WTC11 (cell line): ENCODE results near the gene PDE6G.

Experiments
- CTCF ChIP-seq: fragments of 200-600 bp; IDR thresholded peaks from 2 replicates; pipeline ENCODE4 v1.8.0; 2022; ENCODE audit warnings: antibody characterized with exemption
- GTF2I ChIP-seq: fragments of 250-450 bp; sonication (Bioruptor Pico); conservative IDR thresholded peaks from 2 replicates; pipeline ENCODE4 v1.4.0; 2021; ENCODE audit warnings: mild to moderate bottlenecking
- IRF1 ChIP-seq: sonication (generic); formaldehyde crosslinking; IDR thresholded peaks from 2 replicates; pipeline ENCODE4 v1.8.0; 2023; ENCODE audit warnings: missing genetic modification reagents
- NFYB ChIP-seq: sonication (generic); formaldehyde crosslinking; conservative IDR thresholded peaks from 2 replicates; pipeline ENCODE4 v1.8.0; 2022; ENCODE audit warnings: low read depth, missing genetic modification reagents
- SMAD4 ChIP-seq: sonication (generic); formaldehyde crosslinking; IDR thresholded peaks from 2 replicates; pipeline ENCODE4 v1.8.0; 2022; ENCODE audit warnings: mild to moderate bottlenecking, missing genetic modification reagents
- USF1 ChIP-seq: sonication (generic); formaldehyde crosslinking; IDR thresholded peaks from 2 replicates; pipeline ENCODE4 v1.8.0; 2022; ENCODE audit warnings: mild to moderate bottlenecking, missing genetic modification reagents
- ZBTB21 ChIP-seq: sonication (generic); formaldehyde crosslinking; IDR thresholded peaks from 2 replicates; pipeline ENCODE4 v1.8.1; 2023; ENCODE audit warnings: mild to moderate bottlenecking, missing genetic modification reagents, borderline replicate concordance
- ZNF425 ChIP-seq: fragments of 250-450 bp; sonication (Bioruptor Pico); conservative IDR thresholded peaks from 2 replicates; pipeline ENCODE4 v1.9.0; 2021; ENCODE audit warnings: mild to moderate bottlenecking
- ZSCAN18 ChIP-seq: fragments of 250-450 bp; sonication (Bioruptor Pico); IDR thresholded peaks from 2 replicates; pipeline ENCODE4 v2.1.2; 2022; ENCODE audit warnings: mild to moderate bottlenecking, moderate library complexity

- no peak for TF ChIP-seq SMAD4 (CRISPR knock-in tag)
- TF ChIP-seq USF1 (CRISPR knock-in tag): no peak
- TF ChIP-seq NFYB (CRISPR knock-in tag): no peak
- no peak for TF ChIP-seq CTCF
- no peak for TF ChIP-seq GTF2I (CRISPR knock-in tag)
- no peak for TF ChIP-seq ZBTB21 (CRISPR knock-in tag)
- TF ChIP-seq IRF1 (CRISPR knock-in tag): no peak
- no peak for TF ChIP-seq ZNF425 (CRISPR knock-in tag)
- TF ChIP-seq ZSCAN18 (CRISPR knock-in tag): no peak
These were observed 4.1 kb upstream of the PDE6G start for GRCh38 chr17:81660441-81660840.
